ENCODE data around the gene SMTN. TPM values are rescaled to one million over a fixed set of nuclear protein-coding genes. Genes with fewer than 3 reads are reported as not detected.
"Not testable (repeated sequence)": the region's sequence is repeated elsewhere in the genome, so short reads cannot be mapped to it uniquely, and the experiment has no call there.

Gene SMTN
- total RNA-seq, 1 donor from 2014 or later: 40.8 TPM

DNA sequence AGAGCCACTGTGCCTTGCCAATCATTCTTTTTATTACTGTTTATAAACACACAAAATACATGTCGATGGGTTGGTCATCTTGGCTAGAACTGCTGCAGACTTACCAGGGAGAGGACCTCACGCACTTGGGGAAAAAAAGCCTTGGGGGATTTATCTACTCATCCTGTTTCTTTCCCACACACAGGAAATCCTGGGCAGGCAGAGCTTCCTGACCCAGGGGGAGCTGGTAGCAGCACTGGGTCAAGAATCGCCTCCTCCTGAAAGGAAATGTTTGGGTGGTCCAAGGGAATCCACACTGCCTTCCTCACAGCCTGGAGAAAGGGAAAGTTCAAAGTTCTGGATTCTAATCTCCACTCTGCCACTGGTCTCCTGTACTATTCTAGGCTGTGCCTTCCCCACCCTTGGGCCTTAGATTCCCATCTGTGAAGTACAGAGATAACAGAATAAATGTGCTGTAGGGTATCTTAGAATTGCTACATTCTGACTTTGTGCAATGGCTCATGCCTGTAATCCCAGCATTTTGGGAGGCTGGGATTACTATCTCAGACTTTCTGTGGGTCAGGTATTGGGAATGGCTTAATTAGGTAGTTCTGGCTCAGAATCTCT lies 31.2 kb upstream of the SMTN start:
- TF ChIP-seq, protein P1, sequence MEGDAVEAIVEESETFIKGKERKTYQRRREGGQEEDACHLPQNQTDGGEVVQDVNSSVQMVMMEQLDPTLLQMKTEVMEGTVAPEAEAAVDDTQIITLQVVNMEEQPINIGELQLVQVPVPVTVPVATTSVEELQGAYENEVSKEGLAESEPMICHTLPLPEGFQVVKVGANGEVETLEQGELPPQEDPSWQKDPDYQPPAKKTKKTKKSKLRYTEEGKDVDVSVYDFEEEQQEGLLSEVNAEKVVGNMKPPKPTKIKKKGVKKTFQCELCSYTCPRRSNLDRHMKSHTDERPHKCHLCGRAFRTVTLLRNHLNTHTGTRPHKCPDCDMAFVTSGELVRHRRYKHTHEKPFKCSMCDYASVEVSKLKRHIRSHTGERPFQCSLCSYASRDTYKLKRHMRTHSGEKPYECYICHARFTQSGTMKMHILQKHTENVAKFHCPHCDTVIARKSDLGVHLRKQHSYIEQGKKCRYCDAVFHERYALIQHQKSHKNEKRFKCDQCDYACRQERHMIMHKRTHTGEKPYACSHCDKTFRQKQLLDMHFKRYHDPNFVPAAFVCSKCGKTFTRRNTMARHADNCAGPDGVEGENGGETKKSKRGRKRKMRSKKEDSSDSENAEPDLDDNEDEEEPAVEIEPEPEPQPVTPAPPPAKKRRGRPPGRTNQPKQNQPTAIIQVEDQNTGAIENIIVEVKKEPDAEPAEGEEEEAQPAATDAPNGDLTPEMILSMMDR (IDR thresholded peaks at IDR 0.05; ENCODE audit: unreplicated experiment): no peak
- Mint-ChIP-seq H3K4me1 (ENCODE audit: low read depth) (peaks cover 13% of the 10 kb centered on the region), H3K9me3 (ENCODE audit: low read depth) (peaks cover 3% of the 10 kb centered on the region), H3K27ac (no peak overlapping the region), H3K27me3 (no peaks in the 10 kb centered on the region), H3K36me3 (ENCODE audit: insufficient read depth) (no peaks in the 10 kb centered on the region), H3K4me3 (ENCODE audit: low read depth) (no peak overlapping the region)
- DNase-seq (ENCODE audit: low spot score, unreplicated experiment): no peak

DNA sequence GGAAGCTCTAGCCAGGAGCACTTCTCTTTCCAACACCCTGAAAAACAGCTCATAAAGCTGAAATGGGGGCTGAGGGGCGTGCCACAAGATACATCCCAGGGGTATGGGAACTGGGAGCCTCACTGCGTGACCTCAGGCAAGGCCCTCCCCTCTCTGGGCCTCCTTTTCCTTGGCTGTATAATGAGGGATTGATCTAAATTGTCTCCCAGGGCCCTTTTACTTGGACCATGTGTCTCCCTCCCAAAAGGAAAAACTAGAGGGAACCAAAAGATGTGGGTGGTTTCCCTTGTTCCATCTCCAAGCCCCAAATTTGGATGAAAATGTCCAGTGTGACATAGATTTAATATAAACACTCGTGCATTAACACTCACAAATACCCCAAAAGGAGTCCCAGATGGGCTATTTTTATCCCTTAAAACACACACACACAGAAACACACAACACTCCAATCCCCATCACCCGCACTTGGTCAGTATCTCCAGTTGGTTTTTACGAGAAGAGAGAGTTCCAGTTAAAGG lies 25.9 kb upstream of the SMTN start:
- H3K27ac Mint-ChIP-seq: peak overlapping the region; percentile 93
- no peak overlapping the region for H3K4me3 Mint-ChIP-seq (ENCODE audit: low read depth)
- H3K36me3 Mint-ChIP-seq (ENCODE audit: insufficient read depth): no peaks in the 10 kb centered on the region
- TF ChIP-seq, protein P1 (IDR thresholded peaks at IDR 0.05; ENCODE audit: unreplicated experiment): no peak
- no peak for DNase-seq (ENCODE audit: low spot score, unreplicated experiment)
- no peaks in the 10 kb centered on the region for H3K9me3 Mint-ChIP-seq (ENCODE audit: low read depth)
- no peaks in the 10 kb centered on the region for H3K27me3 Mint-ChIP-seq
- H3K4me1 Mint-ChIP-seq (ENCODE audit: low read depth): peaks cover 13% of the 10 kb centered on the region

DNA sequence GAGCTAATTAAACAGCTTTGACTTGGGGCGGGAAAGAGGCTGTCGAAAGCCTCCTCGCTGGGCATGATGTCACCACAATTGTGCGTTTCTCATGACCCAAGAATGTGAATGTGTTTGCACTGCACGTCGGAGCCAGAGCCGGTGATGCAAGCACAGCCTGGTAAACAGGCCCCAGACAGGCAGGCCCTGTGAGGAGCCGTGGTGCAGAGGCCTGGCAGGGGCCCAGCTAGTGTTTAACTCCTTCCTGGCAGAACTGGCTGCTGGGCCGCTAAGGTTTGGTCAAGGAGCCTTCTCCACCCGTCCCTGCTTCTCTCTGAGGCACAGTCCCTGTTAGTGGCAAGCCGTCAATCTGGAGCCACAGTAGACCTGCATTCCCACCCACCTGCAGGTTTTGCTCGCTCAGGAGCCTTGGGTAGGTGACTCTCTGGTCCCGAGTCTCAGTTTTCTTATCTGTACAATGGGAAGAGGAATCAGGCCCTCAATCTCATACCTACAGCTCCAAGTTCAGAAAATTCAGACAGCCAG lies 25.4 kb upstream of the SMTN start:
- Mint-ChIP-seq H3K4me3 (ENCODE audit: low read depth) (no peak overlapping the region), H3K4me1 (ENCODE audit: low read depth) (peaks cover 13% of the 10 kb centered on the region), H3K36me3 (ENCODE audit: insufficient read depth) (no peaks in the 10 kb centered on the region), H3K9me3 (ENCODE audit: low read depth) (no peaks in the 10 kb centered on the region), H3K27me3 (no peaks in the 10 kb centered on the region), H3K27ac (peak overlapping the region; percentile 93)
- peak; percentile 63 for DNase-seq (ENCODE audit: low spot score, unreplicated experiment)
- TF ChIP-seq, protein P1 (IDR thresholded peaks at IDR 0.05; ENCODE audit: unreplicated experiment): no peak

DNA sequence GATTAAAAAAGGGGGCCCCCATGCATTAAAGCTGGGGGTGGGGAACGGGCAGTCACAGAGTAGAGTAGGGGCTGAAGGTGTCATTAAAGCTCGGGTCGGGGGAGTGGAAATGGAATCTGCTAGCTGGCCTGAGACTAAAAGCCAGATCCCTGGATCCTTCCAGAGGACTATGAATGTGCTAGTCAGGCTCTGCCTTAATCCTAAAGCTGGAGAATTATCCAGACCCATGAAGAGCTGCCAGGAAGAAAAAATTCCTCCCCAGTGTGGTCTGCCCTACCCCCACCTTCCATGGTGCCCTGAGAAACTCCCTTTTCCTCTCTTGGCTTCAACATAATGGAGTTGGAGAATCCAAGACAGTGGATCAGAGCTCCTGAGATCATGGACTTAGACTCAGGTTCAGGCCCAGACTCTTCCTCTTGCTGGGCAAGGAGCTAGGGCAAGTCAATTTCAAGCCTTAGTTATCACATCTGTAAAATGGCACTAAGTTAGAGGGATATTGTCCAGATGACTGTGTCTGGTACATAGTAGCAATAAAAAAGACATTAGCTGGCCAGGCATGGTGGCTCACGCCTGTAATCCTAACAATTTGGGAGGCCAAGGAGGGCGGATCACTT lies 24.0 kb upstream of the SMTN start:
- Mint-ChIP-seq H3K9me3 (ENCODE audit: low read depth) (no peaks in the 10 kb centered on the region), H3K27ac (peak overlapping the region; percentile 91), H3K4me1 (ENCODE audit: low read depth) (peaks cover 13% of the 10 kb centered on the region), H3K27me3 (no peaks in the 10 kb centered on the region), H3K36me3 (ENCODE audit: insufficient read depth) (no peaks in the 10 kb centered on the region), H3K4me3 (ENCODE audit: low read depth) (no peak overlapping the region)
- DNase-seq (ENCODE audit: low spot score, unreplicated experiment): no peak
- TF ChIP-seq, protein P1 (IDR thresholded peaks at IDR 0.05; ENCODE audit: unreplicated experiment): no peak

DNA sequence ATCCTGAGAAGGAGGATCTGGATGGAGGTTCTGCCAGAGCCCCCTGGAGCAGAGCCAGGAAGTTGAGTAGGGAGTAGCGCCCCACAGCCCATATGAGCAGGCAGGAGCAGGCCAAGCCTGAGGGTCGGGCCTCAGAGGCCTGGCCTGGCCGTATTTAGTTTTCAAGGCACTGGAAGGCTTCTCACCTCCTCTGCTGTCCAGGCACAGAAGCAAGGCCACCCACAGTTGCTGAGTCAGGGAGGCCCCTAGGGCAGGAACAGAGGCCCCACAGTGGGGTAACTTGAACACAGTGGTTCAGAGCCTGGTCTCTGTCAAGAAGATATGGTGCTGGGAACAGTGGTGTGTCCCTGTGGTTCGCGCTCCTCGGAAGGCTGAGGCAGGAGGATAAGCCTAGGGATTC lies 21.5 kb upstream of the SMTN start:
- H3K4me3 Mint-ChIP-seq (ENCODE audit: low read depth); H3K27ac Mint-ChIP-seq; H3K9me3 Mint-ChIP-seq (ENCODE audit: low read depth); H3K27me3 Mint-ChIP-seq; DNase-seq (ENCODE audit: low spot score, unreplicated experiment); H3K36me3 Mint-ChIP-seq (ENCODE audit: insufficient read depth): not testable (repeated sequence)
- H3K4me1 Mint-ChIP-seq (ENCODE audit: low read depth): peaks cover 12% of the 10 kb centered on the region
